NCI-H460 (cell line): ENCODE results near the gene MLIP. TPM values are rescaled to one million over a fixed set of nuclear protein-coding genes. Genes with fewer than 3 reads are reported as not detected.
"Not testable (repeated sequence)": the region's sequence is repeated elsewhere in the genome, so short reads cannot be mapped to it uniquely, and the experiment has no call there.

Source experiments
- DNase-seq: peaks from one replicate; pipeline ENCODE4 v3.0.0-alpha.2; 2016; ENCODE audit warnings: low read depth; ENCODE audit errors: extremely low read depth
- total RNA-seq: library from RNA; depleted of rRNA; stranded (reverse); fragments of >200 nt; shearing (Covaris generic); gene quantifications from 2 replicates; pipeline ENCODE4 v1.2.3, GENCODE V29; 2014

Gene MLIP
- total RNA-seq, 1 experiment from 2014 or later = not detected

DNA sequence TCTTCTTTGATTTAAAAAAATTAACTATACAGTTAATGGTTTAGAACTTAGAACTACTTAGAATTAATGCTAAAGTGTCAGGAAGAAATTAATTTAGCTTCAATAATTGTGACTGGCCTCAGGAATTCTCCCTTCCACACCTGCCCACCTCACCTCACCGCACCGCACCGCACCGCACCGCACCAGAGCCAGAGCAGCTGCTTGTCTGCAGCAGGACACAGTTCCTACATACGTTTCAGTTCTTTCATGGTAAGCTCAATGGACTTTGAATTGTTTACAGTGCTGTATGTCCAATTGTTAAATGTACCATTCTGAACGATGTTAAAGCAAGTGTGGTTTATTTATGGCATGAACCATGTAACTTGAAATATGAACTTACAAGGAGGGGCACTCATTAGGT is 98.7 kb downstream of the MLIP start:
- not testable (repeated sequence) for DNase-seq

DNA sequence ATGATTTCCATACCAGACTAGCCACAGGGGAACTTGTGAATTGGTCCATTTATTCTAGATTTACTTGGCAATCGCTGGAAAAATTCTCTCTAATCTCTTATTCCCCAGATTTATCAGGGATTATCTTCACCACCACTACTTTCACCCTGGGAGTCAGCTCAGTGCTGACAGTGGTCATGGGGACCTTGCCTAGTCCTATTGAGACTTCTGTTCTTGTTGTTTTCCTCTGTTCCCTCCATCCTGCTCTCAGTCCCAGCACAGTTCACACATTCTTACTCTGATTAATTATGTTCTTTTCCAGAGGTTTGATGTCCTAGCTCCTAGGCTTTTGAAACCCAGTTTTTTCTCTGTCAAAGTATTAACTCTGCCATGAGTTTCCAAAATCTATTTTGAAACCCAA is 103.0 kb downstream of the MLIP start:
- no peak for DNase-seq

DNA sequence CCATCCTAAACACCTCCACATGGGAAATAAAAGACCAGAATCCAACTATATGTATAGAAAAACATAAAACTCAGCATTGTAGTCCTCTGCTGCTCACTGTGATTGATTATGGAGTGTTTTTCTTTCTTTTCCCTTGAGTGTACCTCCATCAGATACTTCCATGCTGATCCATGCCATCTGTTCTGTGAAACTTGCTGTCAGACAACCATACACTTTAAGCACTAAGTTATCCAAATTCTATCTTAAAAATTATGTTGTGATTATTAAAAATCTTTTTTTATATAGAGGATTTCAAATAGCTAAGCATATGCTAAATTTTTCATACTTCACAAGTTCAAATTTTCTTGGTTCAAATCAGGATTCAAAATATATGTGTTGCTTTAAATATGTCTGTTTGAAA is 105.1 kb downstream of the MLIP start:
- no peak for DNase-seq

DNA sequence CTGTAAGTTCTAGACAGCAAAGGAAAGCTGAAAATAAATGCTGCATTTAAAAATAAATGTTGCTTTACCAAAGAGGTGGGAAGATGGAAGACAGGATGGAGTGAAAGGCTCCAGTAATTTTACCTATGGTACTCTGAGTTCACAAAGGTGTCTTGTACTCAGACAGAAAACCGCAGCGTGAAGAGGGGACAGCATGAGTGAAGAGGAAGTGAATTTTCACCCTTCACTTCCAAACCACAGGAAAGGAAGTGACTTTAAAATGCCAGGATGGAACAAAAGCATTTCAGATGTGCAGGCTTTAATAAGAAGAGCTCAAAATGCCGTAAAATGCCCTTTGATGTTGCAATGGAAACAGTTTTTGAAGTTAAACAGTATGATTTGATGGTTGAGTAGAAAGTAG is 105.8 kb downstream of the MLIP start:
- DNase-seq = no peak

DNA sequence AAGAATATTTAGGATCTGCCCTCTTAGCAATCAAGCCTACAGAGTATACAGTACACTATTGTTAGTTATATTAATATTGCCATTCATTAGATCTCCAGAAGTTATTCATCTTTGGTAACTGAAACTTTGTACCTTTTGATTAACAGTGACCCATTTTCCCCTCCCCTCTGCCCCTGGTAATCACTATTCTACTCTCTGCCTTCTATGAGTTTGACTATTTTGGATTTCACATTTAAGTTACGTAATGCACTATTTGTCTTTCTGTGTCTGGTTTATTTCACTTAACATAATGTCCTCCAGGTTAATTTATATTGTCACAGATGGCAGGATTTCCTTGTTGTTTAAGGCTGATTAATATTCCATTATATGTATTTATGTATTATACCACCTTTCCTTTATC is 111.0 kb downstream of the MLIP start:
- no peak for DNase-seq

DNA sequence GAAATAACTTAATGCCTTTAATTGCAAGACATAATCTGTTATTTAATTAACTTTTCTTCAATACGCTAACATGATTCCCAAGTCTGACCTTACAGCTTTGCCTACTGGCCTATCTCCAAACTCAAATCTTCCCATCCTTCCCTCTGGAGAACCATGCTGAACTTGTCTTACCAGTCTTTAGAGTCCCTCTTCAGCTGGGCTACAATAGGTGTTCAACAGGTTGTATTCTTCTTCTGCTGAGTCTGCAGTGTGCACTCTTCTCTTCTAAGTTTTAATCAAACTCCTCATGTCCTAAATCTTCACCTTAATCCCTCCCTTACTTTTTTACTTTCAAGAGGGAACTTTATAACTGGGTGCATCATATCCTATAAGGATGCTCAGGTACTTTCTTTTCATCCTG is 121.5 kb downstream of the MLIP start:
- no peak for DNase-seq

DNA sequence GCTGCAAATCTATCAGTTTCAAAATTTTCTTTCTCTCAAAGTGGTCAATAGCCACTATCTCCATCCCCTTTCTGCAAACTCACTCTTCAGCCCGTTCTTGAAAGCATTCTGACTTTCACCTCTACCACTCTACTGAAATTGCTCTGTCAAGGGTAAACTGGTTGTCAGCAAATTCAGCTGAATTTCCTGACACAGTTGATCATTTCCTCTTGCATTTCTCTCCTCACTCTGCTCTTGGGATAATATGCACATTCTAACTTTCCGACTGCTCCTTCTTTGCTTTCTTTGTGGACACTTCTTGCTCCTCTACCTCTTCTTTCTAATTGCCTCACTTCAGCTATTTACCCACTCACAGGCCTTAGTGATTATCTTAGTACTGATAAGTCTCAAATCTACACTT is 123.3 kb downstream of the MLIP start:
- DNase-seq = no peak

- DNase-seq = no peak
Observed at GRCh38 chr6:54236984-54237383, 125.7 kb downstream of the MLIP start.

- DNase-seq = no peak
Observed at GRCh38 chr6:54238396-54238795, 127.2 kb downstream of the MLIP start.

DNA sequence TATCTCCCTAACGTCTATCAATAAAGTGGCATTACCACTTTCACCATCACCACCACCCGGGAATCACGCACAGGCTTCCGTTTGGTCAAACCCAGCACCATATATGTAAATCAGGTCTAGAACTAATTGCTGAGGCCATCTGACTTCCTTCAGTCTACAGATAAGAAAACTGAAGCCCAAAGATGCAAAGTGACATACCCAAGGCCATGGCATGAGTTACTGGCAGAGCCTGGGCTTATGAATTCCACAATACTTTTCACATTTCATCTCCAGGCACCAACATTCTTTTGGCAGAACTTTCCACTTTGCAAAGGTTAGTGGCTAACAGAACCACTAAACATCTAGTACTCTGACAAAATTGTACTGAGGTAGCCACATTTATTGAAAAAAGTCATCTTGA is 132.5 kb downstream of the MLIP start:
- DNase-seq = no peak

GRCh38 chr6:54244430-54244829 is 133.2 kb downstream of the MLIP start:
- peak; percentile 15 for DNase-seq

- DNase-seq = no peak
Observed at GRCh38 chr6:54245265-54245664, 134.0 kb downstream of the MLIP start.

DNA sequence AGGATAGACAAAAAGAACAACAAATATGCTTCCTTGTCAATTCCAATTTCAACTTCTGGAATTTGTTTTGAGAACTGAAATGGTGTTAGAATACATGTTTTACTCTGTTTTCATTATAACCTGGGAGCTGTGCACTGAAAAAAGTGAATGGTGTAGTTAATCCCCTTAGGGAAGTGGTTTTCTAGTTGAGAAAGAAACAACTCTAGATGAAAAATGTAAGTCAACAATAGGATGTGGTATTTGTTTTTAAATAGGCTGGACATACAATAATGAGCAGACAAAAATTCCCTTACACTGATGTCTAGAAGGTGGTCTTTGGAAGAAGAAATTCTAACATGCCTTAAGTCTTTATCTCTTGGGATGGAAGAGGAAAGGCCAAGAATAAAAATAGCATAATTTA is 137.1 kb downstream of the MLIP start:
- DNase-seq = no peak

- DNase-seq = no peak
Observed at GRCh38 chr6:54248994-54249393, 137.8 kb downstream of the MLIP start.

DNA sequence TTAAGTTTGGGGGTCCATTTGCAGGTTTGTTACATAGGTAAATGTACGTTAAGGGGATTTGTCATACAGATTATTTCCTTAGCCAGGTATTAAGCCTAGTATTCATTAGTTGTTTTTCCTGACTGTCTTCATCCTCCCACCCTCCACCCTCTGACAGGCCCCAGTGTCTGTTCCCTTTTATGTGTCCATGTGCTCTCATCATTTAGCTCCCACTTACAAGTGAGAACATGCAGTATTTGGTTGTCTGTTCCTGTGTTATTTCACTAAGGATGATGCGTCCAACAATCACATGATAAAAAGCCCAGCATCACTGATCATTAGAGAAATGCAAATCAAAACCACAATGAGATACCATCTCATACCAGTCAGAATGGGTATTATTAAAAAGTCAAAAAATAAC is 138.6 kb downstream of the MLIP start:
- not testable (repeated sequence) for DNase-seq

GRCh38 chr6:54252496-54252895 is 141.3 kb downstream of the MLIP start:
- no peak for DNase-seq

- no peak for DNase-seq
Observed at GRCh38 chr6:54252916-54253315, 141.7 kb downstream of the MLIP start.

DNA sequence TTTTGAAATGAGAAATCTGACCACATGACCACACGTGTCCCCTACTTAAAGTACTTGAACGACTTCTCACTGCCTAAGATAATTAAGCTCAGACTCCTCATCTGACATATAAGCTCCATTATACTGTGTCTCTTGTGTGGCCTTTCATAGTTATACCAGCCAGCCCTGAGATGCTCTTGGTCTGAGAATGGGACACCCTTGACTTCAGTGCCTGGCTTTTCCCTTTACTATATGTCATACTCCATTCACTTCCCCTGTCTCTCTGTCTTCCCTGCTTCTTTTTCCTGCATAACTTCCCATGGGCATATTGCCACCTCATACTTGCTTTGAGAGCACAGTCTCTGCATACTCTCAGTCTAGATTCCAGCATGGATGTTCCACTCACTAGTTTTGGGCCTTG is 143.6 kb downstream of the MLIP start:
- DNase-seq = no peak

DNA sequence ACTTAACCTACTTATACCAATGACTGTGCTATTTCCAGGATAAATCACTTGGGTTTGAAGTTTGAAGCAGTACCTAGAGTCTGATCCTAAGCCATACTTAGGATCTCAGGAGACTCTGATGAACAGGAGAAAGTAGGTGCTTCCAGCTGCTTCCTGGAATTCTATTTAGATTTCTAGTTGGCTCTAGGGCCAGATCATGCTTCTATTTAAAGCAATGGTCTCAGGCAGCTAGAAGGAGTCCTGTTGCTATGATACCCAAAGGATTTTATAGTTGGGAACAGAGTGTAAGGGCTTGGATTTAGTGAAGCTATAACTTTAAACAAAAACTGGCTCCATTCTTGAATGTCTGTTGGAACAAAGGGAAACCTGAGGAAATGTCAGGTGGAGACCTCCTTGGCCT is 144.6 kb downstream of the MLIP start:
- no peak for DNase-seq

- DNase-seq = no peak
Observed at GRCh38 chr6:54260025-54260424, 148.8 kb downstream of the MLIP start.

GRCh38 chr6:54262499-54262898 is 151.3 kb downstream of the MLIP start:
- DNase-seq = no peak

DNA sequence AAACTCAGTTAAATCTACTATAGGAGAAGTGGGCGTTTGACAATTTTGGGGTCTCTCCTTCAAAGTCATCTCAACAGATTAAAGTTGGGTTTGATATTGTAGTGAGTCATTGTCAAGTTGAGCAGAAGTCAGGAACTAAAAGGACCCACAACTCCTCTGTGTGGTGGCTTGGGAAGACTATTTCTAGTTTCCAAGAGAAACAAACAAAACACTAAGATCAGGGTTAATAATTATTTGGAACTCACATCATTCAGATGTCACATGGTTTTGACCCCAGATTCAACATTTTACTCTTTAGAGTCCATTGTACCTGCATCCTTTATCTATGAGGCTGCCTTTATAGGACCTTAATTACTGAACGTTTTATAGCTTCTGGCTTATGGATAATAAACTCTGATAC is 151.7 kb downstream of the MLIP start:
- no peak for DNase-seq

DNA sequence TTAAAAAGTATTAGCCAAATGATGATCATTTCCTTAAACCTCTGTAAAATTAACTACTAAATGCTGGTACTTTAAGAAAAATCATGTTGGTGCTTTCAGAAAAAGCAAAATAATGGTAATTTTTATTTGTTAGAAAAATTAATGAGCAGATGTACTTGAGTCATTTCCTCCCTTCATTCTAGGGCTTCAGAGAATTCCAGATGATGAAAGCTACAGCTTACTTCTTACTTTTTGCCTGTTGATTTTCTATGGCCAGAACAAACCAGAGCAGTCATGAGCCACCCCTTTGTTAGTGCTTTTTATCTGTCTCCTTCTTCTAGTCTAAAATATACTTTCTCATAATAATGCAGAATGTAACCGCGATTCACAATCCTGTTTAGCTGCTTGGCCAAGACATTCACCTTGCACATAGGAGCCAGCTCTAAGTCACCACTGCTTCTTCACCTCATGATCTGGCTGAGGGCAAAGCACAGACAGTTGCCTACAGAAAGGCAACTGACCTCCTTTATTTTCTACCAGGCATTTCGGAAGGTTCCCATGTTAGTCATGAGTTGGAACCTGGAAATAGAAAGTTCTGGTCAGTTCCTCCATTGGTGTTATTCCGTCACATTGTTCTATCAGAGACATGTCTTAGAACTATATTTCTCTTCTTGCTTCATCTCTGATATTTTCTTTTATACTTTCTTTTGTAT is 153.5 kb downstream of the MLIP start:
- no peak for DNase-seq
